ENCODE data around the gene TMPRSS2. TPM values are rescaled to one million over a fixed set of nuclear protein-coding genes. Genes with fewer than 3 reads are reported as not detected.

TMPRSS2 gene
- total and polyA plus RNA-seq, 5 donors: 0.05 TPM; not detected in 4

GRCh38 chr21:41508415-41509144, 622 bp upstream of the TMPRSS2 start:
- H3K27me3 ChIP-seq (ENCODE audit: control insufficient read depth, insufficient read depth): no peaks in the 10 kb centered on the region
- intact Hi-C loops (cut with DNase I): no loop called here
- H3K4me1 ChIP-seq (ENCODE audit: control insufficient read depth, insufficient read depth, low read length): no peaks in the 10 kb centered on the region
- 6% methylated on average over 28 of the region's 28 CpGs for WGBS
- H3K4me3 ChIP-seq (ENCODE audit: low read length): peak overlapping the region; percentile 30
- peak; percentile 7 to 47 for ATAC-seq
- no peak for DNase-seq
- H3K9me3 ChIP-seq (ENCODE audit: control insufficient read depth, low read length): no peaks in the 10 kb centered on the region
- no peak overlapping the region for H3K27ac ChIP-seq (ENCODE audit: low read length)

DNA sequence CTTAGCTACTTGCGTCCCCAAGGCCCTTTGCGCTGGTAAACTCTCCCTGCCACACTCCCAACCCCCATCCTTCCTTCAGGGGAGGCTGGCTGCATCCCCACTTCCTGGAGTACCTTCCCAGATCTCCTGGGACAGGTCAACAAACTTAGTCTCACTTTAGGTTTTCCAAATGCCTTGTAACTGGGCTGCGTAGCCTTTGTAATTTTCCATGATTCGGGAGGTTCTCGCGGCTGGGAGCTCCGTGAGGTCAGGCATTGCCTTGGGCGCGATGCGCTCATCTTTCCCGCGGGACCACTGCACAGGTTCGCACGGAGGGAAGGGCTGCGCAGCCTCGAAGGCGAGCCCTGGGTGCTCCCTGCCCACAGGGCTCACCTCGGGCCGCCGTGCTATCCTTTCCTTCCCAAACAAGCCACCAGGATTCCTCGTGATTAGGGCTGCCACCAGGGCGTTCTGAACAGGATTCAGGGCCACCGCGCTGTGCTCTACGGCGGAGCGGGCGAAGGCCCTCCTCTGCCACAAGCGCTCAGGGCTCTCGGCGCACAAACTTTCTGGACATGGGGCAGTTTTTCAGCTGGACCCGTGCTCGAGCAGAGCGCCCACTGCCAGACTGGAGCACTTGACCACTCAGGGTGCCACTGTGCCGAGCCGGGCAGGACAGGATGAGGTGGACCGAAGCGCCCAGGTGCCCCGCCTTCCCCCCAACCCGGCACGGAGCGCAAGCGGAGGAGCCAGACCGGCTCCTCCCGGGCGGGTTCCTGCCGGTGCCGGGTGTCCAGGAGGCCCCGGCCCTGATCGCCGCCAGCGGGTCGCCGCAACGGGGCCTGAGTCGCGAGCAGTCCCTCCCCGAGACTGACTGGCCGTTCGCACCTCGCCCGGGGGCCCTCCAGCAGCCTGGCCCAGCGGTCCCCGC, 1.1 kb downstream of the TMPRSS2 start:
- DNase-seq: no peak
- Histone ChIP-seq H3K27me3 (ENCODE audit: control insufficient read depth, insufficient read depth) (no peaks in the 10 kb centered on the region), H3K4me1 (ENCODE audit: control insufficient read depth, insufficient read depth, low read length) (no peaks in the 10 kb centered on the region), H3K9me3 (ENCODE audit: control insufficient read depth, low read length) (no peaks in the 10 kb centered on the region), H3K27ac (ENCODE audit: low read length) (no peak overlapping the region), H3K4me3 (ENCODE audit: low read length) (peak overlapping the region; percentile 30)
- 3% methylated on average over 64 of the region's 64 CpGs for WGBS
- intact Hi-C loops (cut with DNase I): no loop called here
- peak in 1 of 2 donors; percentile 28 for ATAC-seq

- Histone ChIP-seq H3K4me3 (ENCODE audit: low read length) (no peak overlapping the region), H3K27ac (ENCODE audit: low read length) (no peak overlapping the region), H3K4me1 (ENCODE audit: control insufficient read depth, insufficient read depth, low read length) (no peaks in the 10 kb centered on the region), H3K27me3 (ENCODE audit: control insufficient read depth, insufficient read depth) (no peaks in the 10 kb centered on the region), H3K9me3 (ENCODE audit: control insufficient read depth, low read length) (no peaks in the 10 kb centered on the region)
- ATAC-seq (no peak), DNase-seq (no peak)
- intact Hi-C loops (cut with DNase I): no loop called here
- 66% methylated on average over 7 of the region's 7 CpGs for WGBS
These were observed 1.9 kb downstream of the TMPRSS2 start for GRCh38 chr21:41506005-41506594.

DNA sequence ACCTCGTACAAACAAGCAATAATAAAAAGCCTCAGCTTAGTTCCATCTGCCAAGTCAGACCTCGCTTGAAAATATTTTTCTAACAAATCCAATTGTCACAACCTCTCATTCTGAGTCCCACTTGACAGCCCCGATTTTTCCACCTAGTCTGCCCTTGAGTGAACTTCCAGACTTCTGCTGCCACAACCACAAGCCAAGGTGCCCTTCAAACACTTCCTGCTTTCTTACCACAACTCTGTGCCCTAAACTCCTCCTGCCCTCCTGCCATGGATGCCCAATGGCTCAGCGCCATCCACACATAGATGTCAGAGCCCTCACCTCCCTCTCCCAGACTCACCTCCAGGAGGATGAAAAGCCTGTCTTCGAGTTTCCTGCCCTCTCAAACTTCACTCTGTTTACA, 3.9 kb downstream of the TMPRSS2 start:
- H3K27me3 ChIP-seq (ENCODE audit: control insufficient read depth, insufficient read depth): no peaks in the 10 kb centered on the region
- H3K9me3 ChIP-seq (ENCODE audit: control insufficient read depth, low read length): no peaks in the 10 kb centered on the region
- no peak overlapping the region for H3K27ac ChIP-seq (ENCODE audit: low read length)
- ATAC-seq (no peak), DNase-seq (no peak)
- no peak overlapping the region for H3K4me3 ChIP-seq (ENCODE audit: low read length)
- 69% methylated on average over 5 of the region's 5 CpGs for WGBS
- no peaks in the 10 kb centered on the region for H3K4me1 ChIP-seq (ENCODE audit: control insufficient read depth, insufficient read depth, low read length)
- intact Hi-C loops (cut with DNase I): no loop called here

GRCh38 chr21:41503331-41503730, 4.6 kb downstream of the TMPRSS2 start:
- DNase-seq (no peak), ATAC-seq (no peak)
- Histone ChIP-seq H3K27me3 (ENCODE audit: control insufficient read depth, insufficient read depth) (no peaks in the 10 kb centered on the region), H3K9me3 (ENCODE audit: control insufficient read depth, low read length) (no peaks in the 10 kb centered on the region), H3K27ac (ENCODE audit: low read length) (no peak overlapping the region), H3K4me1 (ENCODE audit: control insufficient read depth, insufficient read depth, low read length) (no peaks in the 10 kb centered on the region), H3K4me3 (ENCODE audit: low read length) (no peak overlapping the region)
- 71% methylated on average over 4 of the region's 4 CpGs for WGBS
- intact Hi-C loops (cut with DNase I): no loop called here

DNA sequence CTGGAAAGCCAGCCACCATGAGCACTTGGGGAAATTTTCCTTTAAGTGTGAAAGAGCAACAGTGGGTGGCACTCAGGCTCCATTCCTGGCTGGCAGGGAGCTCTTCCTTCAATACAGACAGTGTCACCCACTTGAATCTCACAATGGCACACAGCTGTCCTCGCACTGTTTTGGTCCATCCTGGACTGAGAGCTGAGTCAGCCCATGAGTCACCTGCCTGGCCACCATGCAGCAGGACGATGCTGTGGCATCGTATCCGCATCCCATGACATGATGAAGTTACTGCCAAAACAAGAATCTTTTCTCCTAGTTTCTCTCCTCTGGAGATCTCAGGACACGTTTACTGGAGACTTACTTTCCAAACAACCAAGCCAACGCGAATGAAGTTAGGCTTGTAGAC, 6.0 kb downstream of the TMPRSS2 start:
- Histone ChIP-seq H3K9me3 (ENCODE audit: control insufficient read depth, low read length) (no peaks in the 10 kb centered on the region), H3K27me3 (ENCODE audit: control insufficient read depth, insufficient read depth) (no peaks in the 10 kb centered on the region), H3K4me1 (ENCODE audit: control insufficient read depth, insufficient read depth, low read length) (no peaks in the 10 kb centered on the region), H3K4me3 (ENCODE audit: low read length) (no peak overlapping the region), H3K27ac (ENCODE audit: low read length) (no peak overlapping the region)
- ATAC-seq (no peak), DNase-seq (no peak)
- 80% methylated on average over 7 of the region's 7 CpGs for WGBS
- intact Hi-C loops (cut with DNase I): no loop called here

DNA sequence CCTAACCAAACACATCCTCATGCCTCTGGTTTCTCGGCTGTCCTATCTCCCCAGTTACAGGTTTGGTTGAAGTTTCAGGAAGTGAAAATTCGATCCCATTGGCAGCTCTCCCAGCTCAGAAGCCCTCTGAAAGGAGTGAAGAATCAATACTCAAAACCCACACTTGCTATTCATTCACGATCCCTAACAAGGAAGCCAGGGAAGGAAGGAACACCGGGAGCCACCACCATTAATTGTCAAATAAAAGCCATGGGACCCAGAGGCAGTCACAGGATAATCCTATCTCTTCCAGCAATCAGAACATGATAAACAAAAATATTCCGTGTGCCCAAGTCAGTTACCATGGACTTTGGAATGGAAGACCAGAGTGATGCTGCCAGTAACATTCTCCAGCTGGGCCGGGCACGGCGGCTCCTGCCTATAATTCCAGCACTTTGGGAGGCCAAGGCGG, 7.0 kb downstream of the TMPRSS2 start:
- H3K4me1 ChIP-seq (ENCODE audit: control insufficient read depth, insufficient read depth, low read length): no peaks in the 10 kb centered on the region
- WGBS: 64% methylated on average over 9 of the region's 9 CpGs
- H3K9me3 ChIP-seq (ENCODE audit: control insufficient read depth, low read length): no peaks in the 10 kb centered on the region
- intact Hi-C loops (cut with DNase I): no loop called here
- H3K27me3 ChIP-seq (ENCODE audit: control insufficient read depth, insufficient read depth): no peaks in the 10 kb centered on the region
- DNase-seq (no peak), ATAC-seq (no peak)
- no peak overlapping the region for H3K4me3 ChIP-seq (ENCODE audit: low read length)
- no peak overlapping the region for H3K27ac ChIP-seq (ENCODE audit: low read length)

DNA sequence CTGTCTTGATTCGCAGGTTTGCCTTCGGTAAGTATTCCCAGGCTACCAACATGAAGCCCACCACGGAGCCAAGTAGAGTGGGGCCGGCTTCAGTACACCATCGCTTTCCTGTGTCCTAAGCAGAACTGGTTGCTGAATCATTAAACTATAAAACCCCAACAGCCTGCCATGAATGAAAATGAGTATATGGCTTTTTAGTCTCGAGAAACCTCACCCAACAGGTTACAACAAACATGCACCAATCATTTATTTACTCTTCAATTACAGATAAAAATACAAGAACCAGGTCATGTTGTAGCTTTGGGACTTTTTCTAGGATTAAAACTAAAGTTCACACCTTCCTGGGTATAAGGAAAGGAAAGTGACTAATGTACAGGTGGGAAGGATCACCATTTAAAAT, 7.6 kb downstream of the TMPRSS2 start:
- DNase-seq (no peak), ATAC-seq (no peak)
- Histone ChIP-seq H3K4me1 (ENCODE audit: control insufficient read depth, insufficient read depth, low read length) (no peaks in the 10 kb centered on the region), H3K9me3 (ENCODE audit: control insufficient read depth, low read length) (no peaks in the 10 kb centered on the region), H3K27ac (ENCODE audit: low read length) (no peak overlapping the region), H3K4me3 (ENCODE audit: low read length) (no peak overlapping the region), H3K27me3 (ENCODE audit: control insufficient read depth, insufficient read depth) (no peaks in the 10 kb centered on the region)
- intact Hi-C loops (cut with DNase I): no loop called here
- WGBS: 86% methylated on average over 6 of the region's 6 CpGs

- DNase-seq: no peak
- Histone ChIP-seq H3K27ac (ENCODE audit: low read length) (no peak overlapping the region), H3K4me3 (ENCODE audit: low read length) (no peak overlapping the region), H3K27me3 (ENCODE audit: control insufficient read depth, insufficient read depth) (no peaks in the 10 kb centered on the region), H3K4me1 (ENCODE audit: control insufficient read depth, insufficient read depth, low read length) (no peaks in the 10 kb centered on the region), H3K9me3 (ENCODE audit: control insufficient read depth, low read length) (no peaks in the 10 kb centered on the region)
- 84% methylated on average over 2 of the region's 2 CpGs for WGBS
- no peak for ATAC-seq
- intact Hi-C loops (cut with DNase I): loop anchor here in 1 of 4 donors (10.0 kb wide), 1 partner anchor 65 kb away; no protein-coding TSS in a partner anchor
These were observed 8.0 kb downstream of the TMPRSS2 start for GRCh38 chr21:41499920-41500319.

DNA sequence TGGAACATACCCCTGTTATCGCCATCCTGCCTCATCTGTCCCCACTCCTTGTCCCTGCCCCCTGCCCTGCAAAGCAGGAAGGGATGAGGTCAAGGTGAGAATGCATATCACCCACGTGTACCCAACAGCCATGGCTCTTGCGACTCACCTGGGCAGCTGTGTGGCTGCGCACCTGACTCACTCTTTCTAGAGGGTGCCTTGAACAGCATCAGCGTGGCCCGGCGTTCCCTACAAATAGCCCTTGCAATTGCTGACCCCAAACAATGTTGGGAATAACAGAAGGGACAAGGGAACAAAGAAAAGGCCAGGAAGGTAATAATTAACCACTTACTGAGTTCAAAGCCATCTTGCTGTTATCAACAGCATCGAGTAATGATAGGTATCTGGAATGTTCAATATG, 10.2 kb downstream of the TMPRSS2 start:
- Histone ChIP-seq H3K27ac (ENCODE audit: low read length) (no peak overlapping the region), H3K27me3 (ENCODE audit: control insufficient read depth, insufficient read depth) (no peaks in the 10 kb centered on the region), H3K4me1 (ENCODE audit: control insufficient read depth, insufficient read depth, low read length) (no peaks in the 10 kb centered on the region), H3K9me3 (ENCODE audit: control insufficient read depth, low read length) (no peaks in the 10 kb centered on the region), H3K4me3 (ENCODE audit: low read length) (no peak overlapping the region)
- 85% methylated on average over 8 of the region's 8 CpGs for WGBS
- intact Hi-C loops (cut with DNase I): loop anchor here in 1 of 4 donors (10.0 kb wide), 1 partner anchor 63 kb away; no protein-coding TSS in a partner anchor
- ATAC-seq (no peak), DNase-seq (no peak)

GRCh38 chr21:41497008-41497407, 10.9 kb downstream of the TMPRSS2 start:
- Histone ChIP-seq H3K4me1 (ENCODE audit: control insufficient read depth, insufficient read depth, low read length) (no peaks in the 10 kb centered on the region), H3K27ac (ENCODE audit: low read length) (no peak overlapping the region), H3K9me3 (ENCODE audit: control insufficient read depth, low read length) (no peaks in the 10 kb centered on the region), H3K27me3 (ENCODE audit: control insufficient read depth, insufficient read depth) (no peaks in the 10 kb centered on the region), H3K4me3 (ENCODE audit: low read length) (no peak overlapping the region)
- intact Hi-C loops (cut with DNase I): loop anchor here in 1 of 4 donors (10.0 kb wide), 1 partner anchor 62 kb away; no protein-coding TSS in a partner anchor
- WGBS: 82% methylated on average over 6 of the region's 6 CpGs
- ATAC-seq: no peak
- DNase-seq: no peak

Data from right cardiac atrium (tissue), 5 donors.